CD8-positive, alpha-beta memory T cell (primary cell): ENCODE measurements around the gene HEPHL1. TPM values are rescaled to one million over a fixed set of nuclear protein-coding genes. Genes with fewer than 3 reads are reported as not detected.
A peak's percentile ranks its signal among the peaks of the same experiment; 100 is the strongest.

Experiments used
- CTCF ChIA-PET: fragments of 350-600 bp; sonication (Branson Sonifier 250); formaldehyde crosslinking; loops from one replicate; lab custom pipeline; 2021; ENCODE audit warnings: antibody characterized with exemption; lab: Charles Lee
- POLR2A ChIA-PET: fragments of 350-600 bp; sonication (Branson Sonifier 250); formaldehyde crosslinking; loops from one replicate; lab custom pipeline; 2021; ENCODE audit warnings: antibody characterized with exemption; lab: Charles Lee
- DNase-seq, 5 donors: peaks; one replicate each; pipeline versions ENCODE4 v3.0.0 to v3.0.0-alpha.2; 2020 to 2022; ENCODE audit warnings: mixed read lengths in 1 of 5
- H3K27ac ChIP-seq: one replicate; pipeline ENCODE4 v1.7.0; 2013; ENCODE audit warnings: low read depth, mild to moderate bottlenecking, low read length, moderate library complexity
- H3K27me3 ChIP-seq: 2 replicates; pipeline ENCODE4 v1.7.0; 2013; ENCODE audit warnings: low read length, mild to moderate bottlenecking; ENCODE audit not compliant: insufficient read depth, poor library complexity, severe bottlenecking
- H3K36me3 ChIP-seq: 2 replicates; pipeline ENCODE4 v1.7.0; 2013; ENCODE audit warnings: mild to moderate bottlenecking, low read length, moderate library complexity; ENCODE audit not compliant: insufficient read depth
- H3K4me1 ChIP-seq: 2 replicates; pipeline ENCODE4 v1.7.0; 2013; ENCODE audit warnings: mild to moderate bottlenecking, low read length, moderate library complexity; ENCODE audit not compliant: insufficient read depth
- H3K4me3 ChIP-seq: 2 replicates; pipeline ENCODE4 v1.7.0; 2013; ENCODE audit warnings: mild to moderate bottlenecking, low read length
- H3K9me3 ChIP-seq: 2 replicates; pipeline ENCODE4 v1.7.0; 2013; ENCODE audit warnings: mild to moderate bottlenecking, low read length
- H3K27ac Mint-ChIP-seq, 8 donors: one replicate each; pipeline ENCODE4 v1.8.0; 2020 to 2021; ENCODE audit warnings: mixed read lengths in 8 of 8, mild to moderate bottlenecking in 6 of 8, inconsistent platforms in 3 of 8, moderate library complexity in 3 of 8
- H3K27me3 Mint-ChIP-seq, 2 donors: one replicate each; pipeline ENCODE4 v1.8.0; 2020 to 2021; ENCODE audit warnings: mixed read lengths in 2 of 2, mild to moderate bottlenecking in 1 of 2, moderate library complexity in 1 of 2
- H3K36me3 Mint-ChIP-seq, 3 donors: one replicate each; pipeline ENCODE4 v1.8.0; 2020 to 2021; ENCODE audit warnings: mixed read lengths in 3 of 3, inconsistent platforms in 1 of 3, mild to moderate bottlenecking in 1 of 3
- H3K4me1 Mint-ChIP-seq, 3 donors: one replicate each; pipeline ENCODE4 v1.8.0; 2020 to 2021; ENCODE audit warnings: mixed read lengths in 3 of 3, inconsistent platforms in 1 of 3, mild to moderate bottlenecking in 1 of 3
- H3K4me3 Mint-ChIP-seq, 7 donors: one replicate each; pipeline ENCODE4 v1.8.0; 2020 to 2021; ENCODE audit warnings: mixed read lengths in 7 of 7, mild to moderate bottlenecking in 6 of 7, moderate library complexity in 4 of 7, inconsistent platforms in 2 of 7
- H3K9me3 Mint-ChIP-seq, 5 donors: one replicate each; pipeline ENCODE4 v1.8.0; 2020 to 2022; ENCODE audit warnings: mixed read lengths in 5 of 5, mild to moderate bottlenecking in 3 of 5, moderate library complexity in 2 of 5, inconsistent platforms in 1 of 5
- polyA plus RNA-seq: library from polyadenylated mRNA; unstranded; fragments of 300-500 nt; fragmentation: Illumina TruSeq; gene quantifications from one replicate; pipeline ENCODE4 v1.2.3, GENCODE V29; 2021
- total RNA-seq, 2 experiments: library from RNA; stranded (reverse); gene quantifications; one replicate each; pipeline ENCODE4 v1.2.3, GENCODE V29; 2021

Gene HEPHL1
- total and polyA plus RNA-seq, 3 experiments from 2014 or later, result not detected

- Histone ChIP-seq H3K4me3 (peak overlapping the region; percentile 97), H3K27ac (peak overlapping the region; percentile 84), H3K4me1 (peaks cover 52% of the 10 kb centered on the region), H3K27me3 (no peaks in the 10 kb centered on the region), H3K36me3 (no peaks in the 10 kb centered on the region), H3K9me3 (no peaks in the 10 kb centered on the region)
- ChIA-PET POLR2A (interaction anchor here (0.5 to 1.6 kb wide), 2 partner anchors 19 to 388 kb away, joined by 3 to 6 read pairs; partner anchors contain the start of genes C11orf54 and TAF1D), CTCF (interaction anchor here (1.3 kb wide), 1 partner anchor 20 kb away, joined by 3 read pairs; no protein-coding TSS in a partner anchor)
- peaks cover 18 to 38% (median 33%) of the 10 kb centered on the region in 3 donors for H3K4me1 Mint-ChIP-seq
- DNase-seq, result peak in 3 of 5 donors; percentile 7 to 18 (median 10)
- H3K9me3 Mint-ChIP-seq, result no peaks in the 10 kb centered on the region
- H3K27ac Mint-ChIP-seq, result no peak overlapping the region
- peaks cover 0 to 4% (median 0%) of the 10 kb centered on the region in 3 donors for H3K36me3 Mint-ChIP-seq
- no peaks in the 10 kb centered on the region for H3K27me3 Mint-ChIP-seq
- no peak overlapping the region for H3K4me3 Mint-ChIP-seq
These were observed 108.6 kb downstream of the HEPHL1 start for GRCh38 chr11:94129512-94130297.

- Histone ChIP-seq H3K36me3 (no peaks in the 10 kb centered on the region), H3K4me3 (peak overlapping the region; percentile 97), H3K9me3 (no peaks in the 10 kb centered on the region), H3K27me3 (no peaks in the 10 kb centered on the region), H3K27ac (no peak overlapping the region), H3K4me1 (peaks cover 52% of the 10 kb centered on the region)
- H3K27ac Mint-ChIP-seq, result no peak overlapping the region
- no peak for DNase-seq
- H3K9me3 Mint-ChIP-seq, result no peaks in the 10 kb centered on the region
- POLR2A ChIA-PET, result no interaction called here
- peaks cover 0 to 4% (median 0%) of the 10 kb centered on the region in 3 donors for H3K36me3 Mint-ChIP-seq
- CTCF ChIA-PET, result interaction anchor here (1.3 kb wide), 1 partner anchor 19 kb away, joined by 3 read pairs; no protein-coding TSS in a partner anchor
- peaks cover 25 to 46% (median 38%) of the 10 kb centered on the region in 3 donors for H3K4me1 Mint-ChIP-seq
- no peaks in the 10 kb centered on the region for H3K27me3 Mint-ChIP-seq
- no peak overlapping the region for H3K4me3 Mint-ChIP-seq
These were observed 109.3 kb downstream of the HEPHL1 start for GRCh38 chr11:94130298-94131046.

GRCh38 chr11:94131047-94131717 is 110.0 kb downstream of the HEPHL1 start:
- Mint-ChIP-seq H3K4me3 (no peak overlapping the region), H3K36me3 (peaks cover 0 to 5% (median 0%) of the 10 kb centered on the region in 3 donors), H3K27ac (no peak overlapping the region), H3K27me3 (no peaks in the 10 kb centered on the region), H3K9me3 (no peaks in the 10 kb centered on the region), H3K4me1 (peaks cover 32 to 53% (median 45%) of the 10 kb centered on the region in 3 donors)
- ChIA-PET POLR2A (interaction anchor here (0.5 kb wide), 1 partner anchor 1634 kb away, joined by 3 read pairs; no protein-coding TSS in a partner anchor), CTCF (interaction anchor here (1.1 kb wide), 1 partner anchor 13 kb away, joined by 3 read pairs; no protein-coding TSS in a partner anchor)
- Histone ChIP-seq H3K27me3 (no peaks in the 10 kb centered on the region), H3K9me3 (no peaks in the 10 kb centered on the region), H3K4me1 (peaks cover 52% of the 10 kb centered on the region), H3K4me3 (no peak overlapping the region), H3K27ac (no peak overlapping the region), H3K36me3 (no peaks in the 10 kb centered on the region)
- no peak for DNase-seq

GRCh38 chr11:94131718-94132115 is 110.6 kb downstream of the HEPHL1 start:
- H3K4me3 Mint-ChIP-seq, result no peak overlapping the region
- no peak for DNase-seq
- peaks cover 37 to 57% (median 49%) of the 10 kb centered on the region in 3 donors for H3K4me1 Mint-ChIP-seq
- Histone ChIP-seq H3K4me1 (peaks cover 52% of the 10 kb centered on the region), H3K36me3 (no peaks in the 10 kb centered on the region), H3K27me3 (no peaks in the 10 kb centered on the region), H3K9me3 (no peaks in the 10 kb centered on the region), H3K4me3 (no peak overlapping the region), H3K27ac (no peak overlapping the region)
- H3K27me3 Mint-ChIP-seq, result no peaks in the 10 kb centered on the region
- no peak overlapping the region for H3K27ac Mint-ChIP-seq
- ChIA-PET CTCF (interaction anchor here (1.1 kb wide), 1 partner anchor 12 kb away, joined by 3 read pairs; no protein-coding TSS in a partner anchor), POLR2A (interaction anchor here (0.5 kb wide), 1 partner anchor 1634 kb away, joined by 3 read pairs; no protein-coding TSS in a partner anchor)
- H3K9me3 Mint-ChIP-seq, result peaks cover 0 to under 1% (median 0%) of the 10 kb centered on the region in 5 donors
- H3K36me3 Mint-ChIP-seq, result peaks cover 1 to 5% (median 1%) of the 10 kb centered on the region in 3 donors

- peaks cover 0 to 2% (median 0%) of the 10 kb centered on the region in 5 donors for H3K9me3 Mint-ChIP-seq
- peaks cover 2 to 5% (median 3%) of the 10 kb centered on the region in 3 donors for H3K36me3 Mint-ChIP-seq
- no peak overlapping the region for H3K4me3 ChIP-seq
- H3K27me3 ChIP-seq, result no peaks in the 10 kb centered on the region
- no peak overlapping the region for H3K27ac Mint-ChIP-seq
- no peaks in the 10 kb centered on the region for H3K27me3 Mint-ChIP-seq
- no peak overlapping the region for H3K27ac ChIP-seq
- ChIA-PET CTCF (interaction anchor here (1.1 kb wide), 1 partner anchor 12 kb away, joined by 3 read pairs; no protein-coding TSS in a partner anchor), POLR2A (no interaction called here)
- no peak for DNase-seq
- no peaks in the 10 kb centered on the region for H3K9me3 ChIP-seq
- H3K4me1 Mint-ChIP-seq, result peaks cover 37 to 54% (median 48%) of the 10 kb centered on the region in 3 donors
- H3K4me3 Mint-ChIP-seq, result no peak overlapping the region
- H3K36me3 ChIP-seq, result no peaks in the 10 kb centered on the region
- peaks cover 52% of the 10 kb centered on the region for H3K4me1 ChIP-seq
These were observed 111.0 kb downstream of the HEPHL1 start for GRCh38 chr11:94132152-94132558.

GRCh38 chr11:94132823-94133408 is 111.8 kb downstream of the HEPHL1 start:
- Mint-ChIP-seq H3K27me3 (no peaks in the 10 kb centered on the region), H3K9me3 (peaks cover 0 to 2% (median 0%) of the 10 kb centered on the region in 5 donors), H3K27ac (peak overlapping the region; percentile 4 to 88 (median 24)), H3K36me3 (peaks cover 2 to 5% (median 3%) of the 10 kb centered on the region in 3 donors), H3K4me3 (no peak overlapping the region), H3K4me1 (peaks cover 30 to 49% (median 45%) of the 10 kb centered on the region in 3 donors)
- ChIA-PET CTCF (no interaction called here), POLR2A (no interaction called here)
- no peak for DNase-seq
- H3K27ac ChIP-seq, result no peak overlapping the region
- H3K9me3 ChIP-seq, result no peaks in the 10 kb centered on the region
- no peaks in the 10 kb centered on the region for H3K36me3 ChIP-seq
- no peak overlapping the region for H3K4me3 ChIP-seq
- peaks cover 46% of the 10 kb centered on the region for H3K4me1 ChIP-seq
- H3K27me3 ChIP-seq, result no peaks in the 10 kb centered on the region

GRCh38 chr11:94133752-94134151 is 112.6 kb downstream of the HEPHL1 start:
- Mint-ChIP-seq H3K36me3 (peaks cover 1 to 3% (median 2%) of the 10 kb centered on the region in 3 donors), H3K27me3 (no peaks in the 10 kb centered on the region), H3K4me1 (peaks cover 26 to 48% (median 42%) of the 10 kb centered on the region in 3 donors), H3K4me3 (peak overlapping the region in 1 of 7 donors; percentile 11), H3K27ac (peak overlapping the region in 6 of 8 donors; percentile 8 to 88 (median 43)), H3K9me3 (peaks cover 0 to 2% (median 0%) of the 10 kb centered on the region in 5 donors)
- Histone ChIP-seq H3K9me3 (no peaks in the 10 kb centered on the region), H3K4me1 (peaks cover 42% of the 10 kb centered on the region), H3K4me3 (no peak overlapping the region), H3K36me3 (no peaks in the 10 kb centered on the region), H3K27me3 (no peaks in the 10 kb centered on the region), H3K27ac (no peak overlapping the region)
- POLR2A ChIA-PET, result no interaction called here
- CTCF ChIA-PET, result no interaction called here
- DNase-seq, result no peak
